Body of pancreas (tissue), 4 donors: ENCODE data around the gene GPN2. TPM values are rescaled to one million over a fixed set of nuclear protein-coding genes. Genes with fewer than 3 reads are reported as not detected.

Experiments used
- ATAC-seq: fragments of 150-250 bp; one replicate; pipeline ENCODE4 v1.9.1; 2016
- DNase-seq, 4 donors: peaks; one replicate each; pipeline ENCODE4 v3.0.0-alpha.2; 2019
- H3K27ac ChIP-seq, 4 donors: fragments of 200-600 bp; sonication (generic); 1 replicate in 3 of 4; 2 replicates in 1 of 4; pipeline versions ENCODE4 v1.5.1 to v1.6.1; 2016 to 2019; ENCODE audit warnings: mild to moderate bottlenecking in 1 of 4, mixed read lengths in 1 of 4, moderate library complexity in 1 of 4
- H3K27me3 ChIP-seq, 2 donors: fragments of 200-600 bp; sonication (generic); one replicate each; pipeline ENCODE4 v1.6.0; 2016; ENCODE audit warnings: mild to moderate bottlenecking in 1 of 2
- H3K36me3 ChIP-seq, 2 donors: fragments of 200-600 bp; sonication (generic); replicated peaks in 1 of 2; 2 replicates each; pipeline ENCODE4 v1.5.1; 2016; ENCODE audit warnings: low read depth in 2 of 2; ENCODE audit not compliant: insufficient read depth in 1 of 2
- H3K4me1 ChIP-seq: fragments of 200-600 bp; sonication (generic); one replicate; pipeline ENCODE4 v1.6.0; 2016
- H3K4me3 ChIP-seq, 2 donors: fragments of 200-600 bp; sonication (generic); 1 replicate in 1 of 2; 2 replicates in 1 of 2; pipeline ENCODE4 v1.5.1; 2016 to 2019
- H3K9me3 ChIP-seq, 3 donors: fragments of 200-600 bp; sonication (generic); 1 replicate in 2 of 3; 2 replicates in 1 of 3; pipeline ENCODE4 v1.5.1; 2016
- CTCF ChIP-seq, 7 experiments: fragments of 450-650 bp in 4 of 7; fragments of 200-600 bp in 3 of 7; sonication (generic) in 3 of 7; IDR thresholded peaks; one replicate each; pipeline ENCODE4 v1.5.1; 2016 to 2019; ENCODE audit warnings: antibody characterized with exemption in 7 of 7
- POLR2A ChIP-seq, 3 donors: fragments of 450-650 bp; IDR thresholded peaks; one replicate each; pipeline ENCODE4 v1.6.1; 2016; ENCODE audit warnings: antibody characterized with exemption in 3 of 3, mild to moderate bottlenecking in 2 of 3
- WGBS, 2 donors: methylation state at CpG; one replicate each; pipeline ENCODE4 v1.1.5; 2017; 5-methylcytosine and 5-hydroxymethylcytosine counted together
- intact Hi-C: fragments of 100-400 bp; cut with DNase I; formaldehyde crosslinking; loops from one replicate; pipeline ENCODE4 v1.15.1; 2023
- total RNA-seq, 2 donors: library from RNA; depleted of rRNA; stranded (reverse); fragments of >200 nt; gene quantifications; one replicate each; pipeline ENCODE4 v1.1.0, GENCODE V29; 2016

The GPN2 gene
- total RNA-seq, 2 donors from 2014 or later: 8.8 to 21.4 TPM

- Histone ChIP-seq H3K36me3 (peaks cover 4 to 9% of the 10 kb centered on the region in 2 donors), H3K27ac (no peak overlapping the region), H3K9me3 (no peaks in the 10 kb centered on the region), H3K4me3 (no peak overlapping the region), H3K27me3 (no peaks in the 10 kb centered on the region), H3K4me1 (peaks cover under 1% of the 10 kb centered on the region)
- WGBS, 2 donors: 76% methylated on average over 3 of the region's 3 CpGs
- TF ChIP-seq CTCF (IDR thresholded peaks at IDR 0.05): no peak
- DNase-seq: no peak
- intact Hi-C loops: no loop called here
- ATAC-seq: no peak
These were observed 42.4 kb upstream of the GPN2 start for GRCh38 chr1:26932531-26932930.

- no peak for DNase-seq
- Histone ChIP-seq H3K9me3 (no peaks in the 10 kb centered on the region), H3K4me3 (no peak overlapping the region), H3K27me3 (no peaks in the 10 kb centered on the region), H3K4me1 (peaks cover 29% of the 10 kb centered on the region), H3K27ac (peak overlapping the region in 3 of 4 donors; percentile 92 to 99 (median 94)), H3K36me3 (peaks cover 0 to 11% of the 10 kb centered on the region in 2 donors)
- no peak for TF ChIP-seq CTCF (IDR thresholded peaks at IDR 0.05)
- no peak for TF ChIP-seq POLR2A (IDR thresholded peaks at IDR 0.05)
- intact Hi-C loops: no loop called here
- WGBS, 2 donors: 96 to 98% methylated on average over 3 of the region's 3 CpGs
- ATAC-seq: no peak
These were observed 33.6 kb upstream of the GPN2 start for GRCh38 chr1:26923711-26924110.

- no peaks in the 10 kb centered on the region for H3K27me3 ChIP-seq
- peak in 1 of 3 donors; percentile 2 for TF ChIP-seq POLR2A (IDR thresholded peaks at IDR 0.05)
- TF ChIP-seq CTCF (IDR thresholded peaks at IDR 0.05): no peak
- peak in 3 of 4 donors; percentile 27 to 50 (median 37) for DNase-seq
- no peak overlapping the region for H3K4me3 ChIP-seq
- no peak for ATAC-seq
- peaks cover 0 to 7% of the 10 kb centered on the region in 2 donors for H3K36me3 ChIP-seq
- H3K4me1 ChIP-seq: peaks cover 29% of the 10 kb centered on the region
- intact Hi-C loops: no loop called here
- H3K9me3 ChIP-seq: no peaks in the 10 kb centered on the region
- WGBS, 2 donors: 41 to 57% methylated on average over 3 of the region's 3 CpGs
- peak overlapping the region; percentile 92 to 99 (median 95) for H3K27ac ChIP-seq
These were observed 32.8 kb upstream of the GPN2 start for GRCh38 chr1:26922901-26923300.

GRCh38 chr1:26922431-26922729, 32.3 kb upstream of the GPN2 start:
- ATAC-seq (no peak), DNase-seq (no peak)
- Histone ChIP-seq H3K27me3 (no peaks in the 10 kb centered on the region), H3K9me3 (no peaks in the 10 kb centered on the region), H3K4me1 (peaks cover 29% of the 10 kb centered on the region), H3K27ac (peak overlapping the region; percentile 92 to 99 (median 95)), H3K4me3 (peak overlapping the region in 1 of 2 donors; percentile 59), H3K36me3 (peaks cover 0 to 6% of the 10 kb centered on the region in 2 donors)
- WGBS, 2 donors: 2 to 7% methylated on average over 6 of the region's 6 CpGs
- intact Hi-C loops: no loop called here
- TF ChIP-seq POLR2A (IDR thresholded peaks at IDR 0.05) (no peak), CTCF (IDR thresholded peaks at IDR 0.05) (no peak)
